Mucosa of descending colon (tissue), 3 donors: Measurements from ENCODE around the gene PIP4K2A. TPM values are rescaled to one million over a fixed set of nuclear protein-coding genes. Genes with fewer than 3 reads are reported as not detected.
A peak's percentile ranks its signal among the peaks of the same experiment; 100 is the strongest.

ENCODE experiments used
- ATAC-seq: fragments of 200-7000 bp; cut with Tn5 transposase; one replicate; pipeline ENCODE4 v1.9.1; 2020; ENCODE audit warnings: mild to moderate bottlenecking, moderate library complexity
- DNase-seq, 3 donors: peaks; one replicate each; pipeline ENCODE4 v3.0.0-alpha.2; 2020
- H3K36me3 ChIP-seq: fragments of 200-600 bp; one replicate; pipeline ENCODE4 v1.8.0; 2021; ENCODE audit warnings: low read depth, mild to moderate bottlenecking
- H3K4me1 ChIP-seq: fragments of 200-600 bp; one replicate; pipeline ENCODE4 v1.8.0; 2021; ENCODE audit warnings: low read depth, mild to moderate bottlenecking
- H3K4me3 ChIP-seq: fragments of 200-600 bp; one replicate; pipeline ENCODE4 v1.8.0; 2021; ENCODE audit warnings: mild to moderate bottlenecking
- H3K9me3 ChIP-seq: fragments of 200-600 bp; one replicate; pipeline ENCODE4 v1.8.0; 2021; ENCODE audit warnings: mild to moderate bottlenecking
- intact Hi-C, 2 donors: fragments of 100-400 bp; cut with DNase I in 1 of 2; cut with micrococcal nuclease in 1 of 2; formaldehyde crosslinking; loops; one replicate each; pipeline versions ENCODE4 v1.11.0 to v1.11.1; 2022; cut with DNase I, micrococcal nuclease
- total RNA-seq, 3 donors: library from RNA; stranded (reverse); fragmentation: NEBNext Ultra II Directional in 2 of 3; extraction: Animal tissue kit (Norgen Biotek cat#: 25700) in 2 of 3; gene quantifications; one replicate each; pipeline versions ENCODE4 v1.2.1 to v1.2.4, GENCODE V29; 2021 to 2023
- TF ChIP-seq, protein P1 (sequence below): fragments of 200-600 bp; IDR thresholded peaks from one replicate; pipeline ENCODE4 v1.8.0; 2022; ENCODE audit warnings: antibody characterized with exemption, mild to moderate bottlenecking
- donor health status: DM: no; HTN: no; CAD: no; lungs with moderate emphysema.
- donor health status: DM: no; HTN: no; CAD: no.
- donor health status: DM: no; HTN: yes; CAD: no.

The PIP4K2A gene
- total RNA-seq, 3 donors from 2014 or later: 17.2 to 29.4 (median 21.2) TPM

DNA sequence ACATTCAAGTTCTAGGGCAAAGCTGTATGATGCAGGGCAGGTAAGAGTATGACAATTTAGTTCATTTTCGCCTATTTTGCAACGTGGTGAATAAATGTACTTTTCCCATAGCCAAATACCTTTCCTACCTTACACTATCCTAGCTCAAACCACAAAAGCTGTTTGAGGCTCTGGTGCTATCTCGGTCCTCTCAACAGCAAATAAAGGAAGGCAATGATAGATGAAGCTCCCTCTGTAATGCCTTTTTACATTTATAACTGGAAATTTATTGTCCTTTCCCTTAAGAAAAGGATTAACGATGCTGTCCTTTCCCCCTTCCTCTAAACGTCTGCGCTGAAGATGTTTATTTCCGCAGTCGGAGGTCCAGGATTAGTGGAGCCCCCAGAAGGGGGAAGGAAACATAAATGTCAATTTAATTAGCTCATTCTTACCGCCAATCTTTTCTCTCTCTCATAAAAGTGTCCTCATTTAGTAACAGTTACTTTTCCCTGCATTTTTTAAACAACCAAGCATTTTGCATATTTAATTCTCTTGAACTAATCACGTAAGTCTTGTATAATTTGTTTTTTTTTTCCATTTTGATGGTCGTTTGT, 114.6 kb downstream of the PIP4K2A start:
- no peak for DNase-seq
- Histone ChIP-seq H3K36me3 (no peaks in the 10 kb centered on the region), H3K9me3 (no peaks in the 10 kb centered on the region), H3K4me1 (peaks cover 8% of the 10 kb centered on the region), H3K4me3 (no peak overlapping the region)
- no peak for ATAC-seq
- intact Hi-C loops: no loop called here
- TF ChIP-seq, protein P1, sequence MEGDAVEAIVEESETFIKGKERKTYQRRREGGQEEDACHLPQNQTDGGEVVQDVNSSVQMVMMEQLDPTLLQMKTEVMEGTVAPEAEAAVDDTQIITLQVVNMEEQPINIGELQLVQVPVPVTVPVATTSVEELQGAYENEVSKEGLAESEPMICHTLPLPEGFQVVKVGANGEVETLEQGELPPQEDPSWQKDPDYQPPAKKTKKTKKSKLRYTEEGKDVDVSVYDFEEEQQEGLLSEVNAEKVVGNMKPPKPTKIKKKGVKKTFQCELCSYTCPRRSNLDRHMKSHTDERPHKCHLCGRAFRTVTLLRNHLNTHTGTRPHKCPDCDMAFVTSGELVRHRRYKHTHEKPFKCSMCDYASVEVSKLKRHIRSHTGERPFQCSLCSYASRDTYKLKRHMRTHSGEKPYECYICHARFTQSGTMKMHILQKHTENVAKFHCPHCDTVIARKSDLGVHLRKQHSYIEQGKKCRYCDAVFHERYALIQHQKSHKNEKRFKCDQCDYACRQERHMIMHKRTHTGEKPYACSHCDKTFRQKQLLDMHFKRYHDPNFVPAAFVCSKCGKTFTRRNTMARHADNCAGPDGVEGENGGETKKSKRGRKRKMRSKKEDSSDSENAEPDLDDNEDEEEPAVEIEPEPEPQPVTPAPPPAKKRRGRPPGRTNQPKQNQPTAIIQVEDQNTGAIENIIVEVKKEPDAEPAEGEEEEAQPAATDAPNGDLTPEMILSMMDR: no peak

DNA sequence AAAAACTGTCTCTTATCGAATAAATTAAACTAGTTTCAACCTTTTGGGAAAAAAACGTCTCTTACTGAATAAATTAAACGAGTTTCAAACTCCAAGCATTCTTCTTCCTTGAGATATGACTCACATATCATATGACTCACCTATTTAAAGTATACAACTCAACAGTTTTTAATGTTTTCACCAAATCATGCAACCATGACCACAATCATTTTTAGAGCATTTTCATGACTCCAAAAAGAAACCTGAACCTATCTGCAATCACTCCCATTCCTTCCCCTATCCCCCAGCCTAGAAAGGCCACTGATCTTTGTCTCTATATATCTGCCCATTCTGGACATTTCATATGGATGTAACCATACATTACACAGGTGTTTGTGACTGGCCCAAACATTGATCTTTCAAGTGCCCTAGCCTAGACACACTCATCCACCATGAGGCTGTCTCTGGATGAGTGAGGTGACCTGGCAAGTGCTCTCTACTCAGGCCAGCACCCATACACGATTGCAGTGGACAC, 115.3 kb downstream of the PIP4K2A start:
- TF ChIP-seq, protein P1: no peak
- H3K4me1 ChIP-seq: peaks cover 8% of the 10 kb centered on the region
- no peaks in the 10 kb centered on the region for H3K9me3 ChIP-seq
- ATAC-seq: no peak
- no peak for DNase-seq
- no peak overlapping the region for H3K4me3 ChIP-seq
- H3K36me3 ChIP-seq: no peaks in the 10 kb centered on the region
- intact Hi-C loops: no loop called here

DNA sequence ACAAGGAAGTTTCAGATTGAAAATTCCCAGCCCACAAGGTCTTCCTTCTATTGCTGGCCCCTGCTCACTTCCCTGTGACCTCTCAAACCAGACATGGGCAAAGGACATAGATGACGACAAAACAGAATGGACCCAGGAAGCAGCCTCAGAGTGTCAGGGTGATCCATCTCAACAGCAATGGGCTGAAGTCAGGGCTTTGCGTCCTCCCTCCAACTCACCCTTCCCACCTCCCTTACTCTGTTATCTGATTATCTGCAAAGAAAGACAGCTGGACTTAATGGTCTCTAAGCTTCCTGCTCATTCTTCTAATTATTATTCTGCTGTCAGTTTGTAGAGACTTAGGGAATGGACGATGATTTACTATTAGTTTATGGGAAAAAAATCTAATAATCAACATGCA, 115.9 kb downstream of the PIP4K2A start:
- peaks cover 8% of the 10 kb centered on the region for H3K4me1 ChIP-seq
- no peak overlapping the region for H3K4me3 ChIP-seq
- no peaks in the 10 kb centered on the region for H3K9me3 ChIP-seq
- TF ChIP-seq, protein P1: no peak
- H3K36me3 ChIP-seq: no peaks in the 10 kb centered on the region
- ATAC-seq: no peak
- DNase-seq: no peak
- intact Hi-C loops: no loop called here

DNA sequence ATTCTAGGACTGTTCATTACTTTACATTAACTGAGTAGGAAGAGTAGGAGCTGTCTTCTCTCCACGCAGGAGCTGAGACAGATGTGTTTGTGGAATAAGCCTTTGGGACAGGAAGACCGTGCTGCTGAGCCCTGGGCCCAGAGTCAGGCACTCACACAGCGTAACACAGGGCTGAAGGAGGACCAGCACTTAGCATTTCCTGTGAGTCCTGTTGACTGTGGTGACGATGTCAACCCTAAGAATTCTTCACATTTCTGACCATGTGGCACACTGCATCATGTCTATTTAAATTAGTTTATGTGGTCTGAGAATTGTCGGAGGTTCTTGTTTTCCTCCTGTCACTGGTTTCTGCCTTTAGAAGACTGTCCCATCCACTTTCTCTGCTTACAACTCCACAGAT, 117.2 kb downstream of the PIP4K2A start:
- TF ChIP-seq, protein P1: no peak
- intact Hi-C loops: no loop called here
- Histone ChIP-seq H3K4me1 (peaks cover 8% of the 10 kb centered on the region), H3K4me3 (no peak overlapping the region), H3K36me3 (no peaks in the 10 kb centered on the region), H3K9me3 (no peaks in the 10 kb centered on the region)
- DNase-seq (no peak), ATAC-seq (peak; percentile 73)

DNA sequence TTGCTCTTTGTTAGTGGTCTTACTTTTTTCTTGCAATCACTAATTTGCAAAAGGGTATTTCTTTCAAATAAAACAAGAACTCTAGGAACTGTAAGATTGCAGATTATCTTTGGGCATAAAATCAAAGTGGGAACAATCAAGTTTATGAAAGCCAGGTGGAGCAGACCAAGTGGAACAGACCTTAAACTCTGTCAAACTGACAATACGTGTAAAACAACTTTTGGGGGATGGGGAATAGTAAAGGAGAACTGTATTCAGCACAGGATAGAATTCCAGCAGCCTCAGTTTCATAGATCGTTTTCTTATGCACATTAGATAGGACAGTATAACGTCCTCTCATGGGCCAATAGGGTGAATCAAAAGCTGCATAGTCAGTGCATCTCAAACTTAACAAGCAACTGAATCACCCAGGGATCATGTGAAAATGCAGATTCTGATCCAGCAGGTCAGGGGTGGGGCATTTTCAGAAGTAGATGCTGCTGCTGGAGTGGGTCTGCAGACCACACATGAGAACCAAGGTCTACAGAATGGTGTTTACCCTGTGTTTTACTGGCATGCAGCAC, 120.7 kb downstream of the PIP4K2A start:
- intact Hi-C loops: no loop called here
- no peak for ATAC-seq

More for the DNA sequence above, 120.7 kb downstream of the PIP4K2A start:
- no peaks in the 10 kb centered on the region for H3K9me3 ChIP-seq
- H3K36me3 ChIP-seq: no peaks in the 10 kb centered on the region
- no peak for DNase-seq
- TF ChIP-seq, protein P1: no peak
- H3K4me3 ChIP-seq: no peak overlapping the region
- H3K4me1 ChIP-seq: peaks cover 8% of the 10 kb centered on the region
